Stimulated activated CD4-positive, alpha-beta T cell treated with anti-CD3 and anti-CD28 coated beads, Interleukin-12 subunit alpha, Interleukin-12 subunit beta, amount 100 ng/mL, for 4 hours (primary cell): ENCODE results near the gene UGT1A10.
"Not testable (repeated sequence)": the region's sequence is repeated elsewhere in the genome, so short reads cannot be mapped to it uniquely, and the experiment has no call there.

Experiments used
- DNase-seq: peaks from one replicate; pipeline ENCODE4 v3.0.0-alpha.2; 2020

The UGT1A10 gene

GRCh38 chr2:233698740-233699139 is 62.5 kb downstream of the UGT1A10 start:
- DNase-seq = no peak

DNA sequence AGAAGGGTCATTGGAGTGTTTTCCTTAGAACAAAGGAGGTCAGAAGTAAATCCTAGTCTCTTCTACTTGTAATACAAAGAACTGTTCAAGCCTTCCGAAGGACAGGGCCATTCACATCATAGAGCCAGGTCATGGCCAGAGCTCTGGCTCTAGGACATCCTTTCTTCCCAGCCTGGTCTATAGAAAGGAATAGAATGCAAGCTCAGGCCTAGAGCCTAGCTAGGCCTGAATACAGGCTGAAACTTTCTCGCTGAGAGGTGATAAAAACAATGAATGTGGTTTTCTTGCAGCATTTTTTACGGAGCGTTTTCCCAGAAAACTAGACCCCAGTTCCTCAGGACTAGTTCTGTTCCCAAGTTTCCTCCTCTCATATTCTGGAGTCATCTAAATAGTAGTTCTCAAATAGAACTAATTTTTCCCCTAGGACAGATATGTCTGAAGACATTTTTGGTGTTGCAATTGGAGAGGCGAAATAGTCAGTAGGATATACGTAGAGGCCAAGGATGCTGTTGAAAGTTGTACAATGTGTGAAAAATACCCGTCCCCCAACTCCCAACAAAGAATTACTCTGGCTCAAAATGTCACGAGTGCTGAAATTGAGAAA is 63.3 kb downstream of the UGT1A10 start:
- no peak for DNase-seq

DNA sequence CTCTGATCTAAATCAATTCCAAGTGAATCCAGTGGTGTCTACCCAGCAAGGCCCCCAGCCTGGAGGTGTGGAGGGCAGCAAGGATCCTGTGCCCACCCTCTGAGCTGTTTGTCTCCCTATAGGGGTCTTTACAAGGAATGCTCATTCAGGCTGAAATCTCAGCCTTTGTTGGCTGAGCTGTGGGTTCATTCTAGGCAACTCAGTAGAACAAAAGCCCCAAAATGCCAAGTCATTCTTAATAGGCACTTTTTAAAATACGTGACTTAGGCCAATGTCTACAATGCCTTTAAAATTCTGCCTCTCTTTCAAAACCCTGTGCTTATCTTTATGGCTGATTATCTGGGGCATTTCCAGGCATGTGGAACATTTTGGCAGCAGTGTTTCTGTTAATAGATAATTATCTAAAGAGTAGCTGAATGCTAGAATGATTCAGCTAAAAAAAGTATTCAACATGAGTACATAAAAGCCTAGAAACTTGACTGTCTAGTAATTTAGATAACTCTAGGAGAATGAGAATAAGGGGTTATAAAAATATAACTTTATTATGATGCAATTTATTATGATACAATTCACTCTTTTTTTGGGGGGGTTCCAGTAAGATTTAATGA is 63.9 kb downstream of the UGT1A10 start:
- no peak for DNase-seq

GRCh38 chr2:233700842-233701241 is 64.6 kb downstream of the UGT1A10 start:
- DNase-seq = not testable (repeated sequence)

DNA sequence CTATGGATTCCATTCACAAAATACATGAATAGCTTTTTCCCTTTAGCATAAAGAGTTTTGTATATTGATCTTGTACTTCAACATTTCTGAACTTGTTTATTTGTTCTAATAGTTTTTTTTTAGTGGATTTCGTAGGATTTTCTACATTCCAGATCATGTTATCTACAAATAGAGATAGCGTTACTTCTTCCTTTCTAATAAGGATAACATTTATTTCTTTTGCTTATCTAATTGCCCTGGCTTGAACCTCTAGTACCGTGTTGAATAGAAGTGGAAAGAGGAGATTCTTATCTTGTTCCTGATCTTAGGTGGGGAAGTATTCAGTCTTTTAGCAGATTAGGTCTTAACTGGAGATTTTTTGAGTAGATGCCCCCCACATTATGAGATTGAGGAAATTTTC is 66.0 kb downstream of the UGT1A10 start:
- DNase-seq = no peak

- no peak for DNase-seq
These were observed 69.8 kb downstream of the UGT1A10 start for GRCh38 chr2:233705911-233706506.

DNA sequence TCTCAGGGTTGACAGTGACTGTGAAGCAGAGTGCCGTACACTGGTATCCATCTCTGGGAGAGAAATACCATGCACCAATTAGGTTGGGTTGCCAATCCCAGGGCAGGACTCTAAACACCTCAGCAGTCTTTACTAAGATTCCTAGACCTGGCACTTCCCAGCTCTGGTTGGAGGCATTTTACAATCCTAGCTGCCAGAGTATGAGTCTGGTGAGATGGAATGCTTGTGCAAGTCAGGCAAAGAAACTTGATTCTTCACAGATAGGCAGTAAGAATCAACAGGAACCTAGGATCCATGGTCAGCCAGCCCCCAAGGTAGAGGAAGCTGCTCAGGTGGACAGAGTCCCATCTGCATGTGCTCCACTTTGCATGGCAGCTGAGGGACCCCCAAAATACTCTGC is 70.5 kb downstream of the UGT1A10 start:
- no peak for DNase-seq

GRCh38 chr2:233707940-233708644 is 71.8 kb downstream of the UGT1A10 start:
- no peak for DNase-seq

DNA sequence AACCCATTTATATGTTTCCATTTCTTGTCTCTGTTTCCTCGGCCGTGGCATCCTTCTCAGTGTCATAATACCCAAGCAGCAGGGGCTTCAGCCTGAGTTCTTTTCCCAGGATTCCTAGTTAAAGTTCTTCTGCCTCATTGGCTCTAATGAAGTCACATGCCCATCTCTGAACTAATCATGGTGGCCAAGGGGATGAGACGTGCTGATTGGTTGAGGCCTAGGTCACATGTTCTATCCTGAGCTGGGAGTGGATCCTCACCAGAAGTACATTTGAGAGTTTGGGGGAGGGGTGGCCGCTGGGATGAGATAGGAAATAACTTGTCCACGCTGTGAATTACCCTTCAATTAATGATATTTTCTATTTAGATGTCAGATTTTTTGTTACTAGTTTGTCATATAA is 72.7 kb downstream of the UGT1A10 start:
- no peak for DNase-seq

DNA sequence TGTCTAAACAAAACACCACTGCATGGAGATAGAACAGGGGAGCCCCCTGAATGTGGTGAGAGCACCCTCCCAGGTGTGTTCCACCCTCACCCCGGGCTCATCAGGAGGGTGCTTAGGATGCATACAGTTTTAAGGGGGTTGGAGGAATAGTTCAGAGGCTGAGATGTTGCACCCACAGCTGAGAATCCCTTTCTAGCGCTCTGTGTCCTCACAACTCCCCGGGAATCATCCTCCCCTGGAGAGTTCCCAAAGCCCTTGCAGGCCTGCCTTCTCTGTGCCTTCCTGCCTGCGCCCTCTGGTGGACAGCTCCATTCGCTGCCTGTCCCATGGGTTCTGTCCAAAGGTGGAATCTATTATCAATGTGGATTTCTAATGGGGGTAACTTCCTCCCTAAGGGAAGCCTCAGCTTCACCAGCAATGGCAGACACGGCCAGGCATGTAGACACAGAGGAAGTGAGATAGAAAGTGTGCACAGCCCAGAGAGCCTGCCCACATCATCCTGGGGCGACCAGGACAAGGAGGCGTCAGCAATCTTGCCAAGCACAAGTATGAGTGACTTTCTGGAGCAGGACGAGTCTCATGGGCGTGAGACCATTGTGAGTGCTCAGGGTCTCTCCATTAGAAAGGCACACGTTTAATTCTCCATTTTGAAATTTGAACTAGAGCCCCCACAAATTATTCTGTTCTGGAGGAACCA is 75.2 kb downstream of the UGT1A10 start:
- DNase-seq = peak; percentile 64

GRCh38 chr2:233712611-233713261 is 76.5 kb downstream of the UGT1A10 start, which contains the start of gene UGT1A5:
Gene UGT1A5, plus strand, starts transcription at chr2:233712907. Its CDS starts 85 bp downstream, at chr2:233712992.
- no peak for DNase-seq

GRCh38 chr2:233713262-233713615 is 77.0 kb downstream of the UGT1A10 start:
- no peak for DNase-seq

DNA sequence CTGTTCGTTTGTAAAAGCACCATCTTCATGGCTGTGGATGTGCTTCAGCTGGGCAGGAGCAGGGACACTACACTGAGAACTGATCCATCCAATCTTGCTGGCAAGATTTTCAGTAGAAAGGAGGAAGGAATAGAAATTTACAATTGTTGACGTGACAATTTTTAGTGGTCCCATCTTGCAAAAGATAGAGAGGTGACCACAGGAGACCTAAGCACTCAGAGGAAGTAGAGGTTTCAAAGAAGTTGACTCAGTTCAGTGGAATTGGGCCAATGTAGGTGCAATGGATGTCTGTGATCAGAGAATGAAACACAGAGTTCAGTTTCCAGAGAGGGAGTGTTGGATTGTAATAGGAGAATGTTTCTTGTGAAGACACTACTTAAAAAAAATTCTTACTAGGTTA is 77.9 kb downstream of the UGT1A10 start:
- no peak for DNase-seq

GRCh38 chr2:233718552-233718951 is 82.3 kb downstream of the UGT1A10 start, which contains the start of gene UGT1A4:
Gene UGT1A4, plus strand, starts transcription at chr2:233718736. Its CDS starts 85 bp downstream, at chr2:233718821.
- no peak for DNase-seq

- DNase-seq = no peak
These were observed 92.6 kb downstream of the UGT1A10 start, which contains the start of gene UGT1A3 for GRCh38 chr2:233728723-233729301. Gene UGT1A3, plus strand, starts transcription at chr2:233729042. Its CDS starts 85 bp downstream, at chr2:233729127.

- not testable (repeated sequence) for DNase-seq
These were observed 100.8 kb downstream of the UGT1A10 start for GRCh38 chr2:233736868-233737653.

- no peak for DNase-seq
These were observed 104.6 kb downstream of the UGT1A10 start for GRCh38 chr2:233740870-233741269.

DNA sequence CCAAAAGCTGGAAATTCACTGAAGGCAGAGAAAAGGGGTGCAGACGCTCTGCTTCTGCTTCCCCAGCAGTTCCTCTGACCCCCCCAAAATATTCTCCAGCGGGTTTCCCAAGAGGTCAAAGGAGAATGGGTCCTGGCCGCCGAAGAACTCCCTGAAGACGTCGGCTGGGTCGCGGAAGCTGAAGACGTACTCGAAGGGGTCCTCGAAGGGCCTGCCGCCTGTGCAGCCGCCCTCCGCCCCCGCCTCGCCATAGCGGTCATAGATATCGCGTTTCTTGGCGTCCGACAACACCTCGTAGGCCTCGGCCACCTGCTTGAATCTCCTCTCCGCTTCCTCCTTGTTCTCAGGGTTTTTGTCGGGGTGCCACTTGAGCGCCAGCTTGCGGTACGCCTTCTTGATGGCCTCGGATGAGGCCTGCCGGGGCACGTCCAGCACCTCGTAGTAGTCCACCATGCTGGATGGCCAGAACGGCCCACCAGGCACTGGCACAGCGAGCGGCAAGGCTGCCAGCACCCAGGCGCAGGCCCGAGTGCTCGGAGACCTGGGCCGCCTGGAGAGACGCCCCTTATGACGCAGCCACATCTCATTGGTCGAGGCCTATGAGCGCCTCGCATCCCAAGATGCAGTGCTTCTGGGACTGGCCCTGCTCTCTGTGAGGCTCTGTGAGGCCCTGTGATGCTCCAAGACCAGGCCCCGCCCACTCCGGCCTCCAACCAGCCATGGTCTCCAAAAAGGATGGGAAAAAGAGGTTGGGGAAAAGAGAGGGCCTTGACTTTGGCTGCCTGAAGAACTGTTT is 107.4 kb downstream of the UGT1A10 start:
- DNase-seq = no peak

DNA sequence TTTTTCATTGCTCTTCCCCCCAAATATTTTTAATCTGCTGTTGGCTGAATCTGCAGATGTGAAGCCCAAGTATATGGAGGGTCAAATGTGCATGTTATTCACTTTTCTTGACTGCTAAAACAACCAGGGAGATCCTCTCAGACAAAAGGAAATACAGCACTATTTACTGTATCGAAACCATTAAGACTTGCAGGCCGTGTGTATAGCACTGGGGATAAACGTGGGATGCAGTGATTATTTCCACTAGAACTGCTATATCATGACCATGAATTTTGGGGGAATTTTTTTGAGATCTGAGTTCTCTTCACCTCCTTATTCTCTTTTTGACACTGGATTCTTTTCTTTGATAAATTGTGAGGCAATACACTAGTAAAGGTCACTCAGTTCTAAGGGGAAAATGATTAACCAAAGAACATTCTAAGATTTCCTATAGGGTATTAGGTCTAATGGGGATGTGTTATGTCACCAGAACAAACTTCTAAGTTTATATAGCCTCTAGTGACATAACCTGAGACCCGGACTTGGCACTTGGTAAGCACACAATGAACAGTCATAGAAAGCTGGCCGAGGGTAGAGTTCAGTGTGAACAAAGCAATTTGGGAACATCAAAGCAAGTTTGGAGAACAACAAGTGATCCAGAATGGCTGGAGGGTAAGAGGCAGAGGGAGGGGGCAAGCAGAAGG is 109.0 kb downstream of the UGT1A10 start:
- DNase-seq = no peak

- not testable (repeated sequence) for DNase-seq
These were observed 109.6 kb downstream of the UGT1A10 start for GRCh38 chr2:233745838-233746237.
